ENCODE data around the gene PLXNA2.

The PLXNA2 gene

GRCh38 chr1:208083016-208083714, 161.0 kb downstream of the PLXNA2 start:
- DNase-seq: no peak

GRCh38 chr1:208081972-208082371, 162.2 kb downstream of the PLXNA2 start:
- no peak for DNase-seq

- no peak for DNase-seq
These were observed 163.5 kb downstream of the PLXNA2 start for GRCh38 chr1:208080396-208081286.

GRCh38 chr1:208079161-208079560, 165.0 kb downstream of the PLXNA2 start:
- peak; percentile 84 for DNase-seq

- DNase-seq: no peak
These were observed 165.4 kb downstream of the PLXNA2 start for GRCh38 chr1:208078752-208079151.

- DNase-seq: no peak
These were observed 166.7 kb downstream of the PLXNA2 start for GRCh38 chr1:208077232-208078075.

- DNase-seq: no peak
These were observed 169.8 kb downstream of the PLXNA2 start for GRCh38 chr1:208074353-208074752.

- no peak for DNase-seq
These were observed 172.7 kb downstream of the PLXNA2 start for GRCh38 chr1:208071435-208072031.

- DNase-seq: no peak
These were observed 174.3 kb downstream of the PLXNA2 start for GRCh38 chr1:208069908-208070307.

GRCh38 chr1:208069317-208069716, 174.9 kb downstream of the PLXNA2 start:
- DNase-seq: no peak

GRCh38 chr1:208068908-208069307, 175.3 kb downstream of the PLXNA2 start:
- no peak for DNase-seq

- DNase-seq: no peak
These were observed 175.8 kb downstream of the PLXNA2 start for GRCh38 chr1:208068407-208068806.

- no peak for DNase-seq
These were observed 177.6 kb downstream of the PLXNA2 start for GRCh38 chr1:208066583-208066982.

GRCh38 chr1:208065862-208066261, 178.3 kb downstream of the PLXNA2 start:
- DNase-seq: no peak

- no peak for DNase-seq
These were observed 182.6 kb downstream of the PLXNA2 start for GRCh38 chr1:208061632-208062031.

- DNase-seq: no peak
These were observed 183.1 kb downstream of the PLXNA2 start for GRCh38 chr1:208061118-208061517.

GRCh38 chr1:208060215-208060869, 183.8 kb downstream of the PLXNA2 start:
- no peak for DNase-seq

- no peak for DNase-seq
These were observed 184.7 kb downstream of the PLXNA2 start for GRCh38 chr1:208059409-208060001.

GRCh38 chr1:208058756-208059155, 185.4 kb downstream of the PLXNA2 start:
- DNase-seq: no peak

- DNase-seq: no peak
These were observed 185.9 kb downstream of the PLXNA2 start for GRCh38 chr1:208058267-208058666.

GRCh38 chr1:208057056-208057455, 187.1 kb downstream of the PLXNA2 start:
- no peak for DNase-seq

GRCh38 chr1:208055535-208055934, 188.6 kb downstream of the PLXNA2 start:
- DNase-seq: no peak

Data from NCI-H510A (cell line).